Fibroblast of lung (primary cell): ENCODE measurements around the gene PDE8B. TPM values are rescaled to one million over a fixed set of nuclear protein-coding genes. Genes with fewer than 3 reads are reported as not detected.

ENCODE experiments used
- DNase-seq, 2 donors: peaks; one replicate each; pipeline versions ENCODE4 v3.0.0 to v3.0.0-alpha.2; 2010; ENCODE audit warnings: low read depth in 2 of 2
- H2AFZ ChIP-seq: 2 replicates; pipeline ENCODE4 v1.5.1; 2012; ENCODE audit warnings: low read length, control low read depth, inconsistent platforms
- H3K27ac ChIP-seq: 2 replicates; pipeline ENCODE4 v1.5.1; 2011; ENCODE audit warnings: low read length, control low read depth; ENCODE audit not compliant: insufficient read depth
- H3K27me3 ChIP-seq: 2 replicates; pipeline ENCODE4 v1.5.1; 2011; ENCODE audit warnings: mild to moderate bottlenecking, low read length; ENCODE audit not compliant: control insufficient read depth, insufficient read depth
- H3K36me3 ChIP-seq: 2 replicates; pipeline ENCODE4 v1.5.1; 2011; ENCODE audit warnings: low read length; ENCODE audit not compliant: control insufficient read depth, insufficient read depth
- H3K4me1 ChIP-seq: 2 replicates; pipeline ENCODE4 v1.5.1; 2011; ENCODE audit warnings: low read length; ENCODE audit not compliant: control insufficient read depth, insufficient read depth; ENCODE audit errors: extremely low read depth
- H3K4me2 ChIP-seq: 2 replicates; pipeline ENCODE4 v1.5.1; 2011; ENCODE audit warnings: low read length, control low read depth; ENCODE audit not compliant: insufficient read depth; ENCODE audit errors: extremely low read depth
- H3K4me3 ChIP-seq, 4 experiments: fragments of 200-600 bp in 1 of 4; sonication (generic) in 1 of 4; replicated peaks in 1 of 4; 2 replicates each; pipeline ENCODE4 v1.5.1; 2011 to 2016; ENCODE audit warnings: low read length in 4 of 4, low read depth in 3 of 4, mild to moderate bottlenecking in 3 of 4, control low read depth in 2 of 4, inconsistent platforms in 1 of 4, mixed read lengths in 1 of 4; ENCODE audit not compliant: insufficient read depth in 1 of 4; ENCODE audit errors: control extremely low read depth in 1 of 4
- H3K79me2 ChIP-seq: 2 replicates; pipeline ENCODE4 v1.5.1; 2012; ENCODE audit warnings: mild to moderate bottlenecking, low read length, inconsistent platforms; ENCODE audit not compliant: control insufficient read depth, insufficient read depth
- H3K9ac ChIP-seq: 2 replicates; pipeline ENCODE4 v1.5.1; 2011; ENCODE audit warnings: mild to moderate bottlenecking, low read length, control low read depth; ENCODE audit not compliant: insufficient read depth
- H3K9me3 ChIP-seq: 2 replicates; pipeline ENCODE4 v1.5.1; 2012; ENCODE audit warnings: low read depth, low read length; ENCODE audit not compliant: control insufficient read depth, insufficient read depth
- H4K20me1 ChIP-seq: 2 replicates; pipeline ENCODE4 v1.5.1; 2011; ENCODE audit warnings: low read length; ENCODE audit not compliant: control insufficient read depth, insufficient read depth; ENCODE audit errors: extremely low read depth
- EZH2 ChIP-seq: IDR thresholded peaks from 2 replicates; pipeline ENCODE4 v1.5.1; 2012; ENCODE audit warnings: low read length, control low read depth, mild to moderate bottlenecking; ENCODE audit errors: missing control alignments
- polyA plus RNA-seq, 2 donors: library from polyadenylated mRNA; depleted of rRNA in 1 of 2; stranded (reverse) in 1 of 2; unstranded in 1 of 2; fragments of >200 nt; gene quantifications; 2 replicates each; pipeline ENCODE4 v1.2.1, GENCODE V29; 2011 to 2012; ENCODE audit warnings: missing spikeins in 1 of 2
- total RNA-seq: library from RNA; depleted of rRNA; stranded (reverse); fragments of >200 nt; gene quantifications from 2 replicates; pipeline ENCODE4 v1.2.1, GENCODE V29; 2014
- TF ChIP-seq, protein P1 (sequence below), 2 donors: IDR thresholded peaks in 1 of 2; conservative IDR thresholded peaks in 1 of 2; 1 replicate in 1 of 2; 2 replicates in 1 of 2; pipeline ENCODE4 v1.5.1; 2011 to 2012; ENCODE audit warnings: low read length in 2 of 2, control low read depth in 1 of 2, inconsistent platforms in 1 of 2, low read depth in 1 of 2, mild to moderate bottlenecking in 1 of 2

The PDE8B gene
- total and polyA plus RNA-seq, 2 donors (not counting 1 experiment from before 2014, with no cell fraction given): 0.17 to 0.18 TPM

DNA sequence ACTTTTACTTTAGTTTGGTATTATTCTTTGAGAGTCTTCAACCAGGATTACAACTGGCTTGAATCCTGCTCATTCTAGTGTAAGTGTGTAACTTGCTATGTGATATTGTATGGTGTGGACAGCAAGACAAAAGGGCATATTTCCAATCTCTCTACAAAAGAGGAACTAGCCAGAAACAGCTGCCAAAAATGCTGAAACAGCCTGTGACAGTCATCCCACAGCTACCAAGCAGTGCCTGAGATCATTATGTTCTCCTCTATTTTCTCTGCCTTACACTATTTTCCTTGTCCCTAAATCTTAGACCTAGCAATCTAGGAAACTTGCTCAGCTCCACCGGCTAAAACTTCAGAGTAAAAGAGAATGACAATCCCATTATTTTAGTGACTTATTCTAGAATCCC lies 238.8 kb downstream of the PDE8B start:
- H3K79me2 ChIP-seq: no peaks in the 10 kb centered on the region
- H4K20me1 ChIP-seq: no peaks in the 10 kb centered on the region
- TF ChIP-seq, protein P1, sequence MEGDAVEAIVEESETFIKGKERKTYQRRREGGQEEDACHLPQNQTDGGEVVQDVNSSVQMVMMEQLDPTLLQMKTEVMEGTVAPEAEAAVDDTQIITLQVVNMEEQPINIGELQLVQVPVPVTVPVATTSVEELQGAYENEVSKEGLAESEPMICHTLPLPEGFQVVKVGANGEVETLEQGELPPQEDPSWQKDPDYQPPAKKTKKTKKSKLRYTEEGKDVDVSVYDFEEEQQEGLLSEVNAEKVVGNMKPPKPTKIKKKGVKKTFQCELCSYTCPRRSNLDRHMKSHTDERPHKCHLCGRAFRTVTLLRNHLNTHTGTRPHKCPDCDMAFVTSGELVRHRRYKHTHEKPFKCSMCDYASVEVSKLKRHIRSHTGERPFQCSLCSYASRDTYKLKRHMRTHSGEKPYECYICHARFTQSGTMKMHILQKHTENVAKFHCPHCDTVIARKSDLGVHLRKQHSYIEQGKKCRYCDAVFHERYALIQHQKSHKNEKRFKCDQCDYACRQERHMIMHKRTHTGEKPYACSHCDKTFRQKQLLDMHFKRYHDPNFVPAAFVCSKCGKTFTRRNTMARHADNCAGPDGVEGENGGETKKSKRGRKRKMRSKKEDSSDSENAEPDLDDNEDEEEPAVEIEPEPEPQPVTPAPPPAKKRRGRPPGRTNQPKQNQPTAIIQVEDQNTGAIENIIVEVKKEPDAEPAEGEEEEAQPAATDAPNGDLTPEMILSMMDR (conservative IDR thresholded peaks at IDR 0.05 in 1 of 2, IDR thresholded peaks at IDR 0.05 in 1 of 2; ENCODE audit: low read depth in 1 of 2, low read length in 2 of 2): no peak
- no peak for TF ChIP-seq EZH2
- H3K4me3 ChIP-seq: no peak overlapping the region
- no peak overlapping the region for H3K9ac ChIP-seq
- H3K4me1 ChIP-seq: no peaks in the 10 kb centered on the region
- H3K36me3 ChIP-seq: no peaks in the 10 kb centered on the region
- no peak for DNase-seq
- H3K27ac ChIP-seq: no peak overlapping the region
- H3K9me3 ChIP-seq: no peaks in the 10 kb centered on the region
- no peaks in the 10 kb centered on the region for H3K27me3 ChIP-seq
- H3K4me2 ChIP-seq: no peak overlapping the region
- no peak overlapping the region for H2AFZ ChIP-seq

DNA sequence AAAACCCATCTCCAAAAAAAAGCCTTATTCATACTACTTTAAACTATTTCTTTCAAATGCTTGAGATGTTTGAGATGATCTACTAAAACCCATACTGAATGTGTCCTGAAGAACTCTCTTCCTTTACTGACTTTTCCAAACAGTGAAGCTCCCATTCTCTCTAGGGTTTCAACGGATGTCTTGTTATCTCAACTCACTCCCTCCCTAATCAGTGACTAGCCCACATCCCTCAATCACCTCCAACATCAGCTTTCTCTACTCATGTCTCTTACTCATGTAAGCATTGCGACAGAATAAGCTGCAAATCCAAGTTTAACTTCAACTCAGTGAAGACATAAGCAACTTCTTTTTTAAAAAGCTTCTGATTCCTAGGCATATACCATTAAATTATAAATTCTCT lies 239.5 kb downstream of the PDE8B start:
- Histone ChIP-seq H3K36me3 (no peaks in the 10 kb centered on the region), H3K27me3 (no peaks in the 10 kb centered on the region), H3K4me1 (no peaks in the 10 kb centered on the region), H3K4me3 (no peak overlapping the region), H3K4me2 (no peak overlapping the region), H4K20me1 (no peaks in the 10 kb centered on the region), H3K27ac (no peak overlapping the region), H2AFZ (no peak overlapping the region), H3K9me3 (no peaks in the 10 kb centered on the region), H3K79me2 (no peaks in the 10 kb centered on the region), H3K9ac (no peak overlapping the region)
- peak in 1 of 2 donors; percentile 45 for DNase-seq
- no peak for TF ChIP-seq EZH2
- TF ChIP-seq, protein P1 (conservative IDR thresholded peaks at IDR 0.05 in 1 of 2, IDR thresholded peaks at IDR 0.05 in 1 of 2; ENCODE audit: low read depth in 1 of 2, low read length in 2 of 2): no peak

DNA sequence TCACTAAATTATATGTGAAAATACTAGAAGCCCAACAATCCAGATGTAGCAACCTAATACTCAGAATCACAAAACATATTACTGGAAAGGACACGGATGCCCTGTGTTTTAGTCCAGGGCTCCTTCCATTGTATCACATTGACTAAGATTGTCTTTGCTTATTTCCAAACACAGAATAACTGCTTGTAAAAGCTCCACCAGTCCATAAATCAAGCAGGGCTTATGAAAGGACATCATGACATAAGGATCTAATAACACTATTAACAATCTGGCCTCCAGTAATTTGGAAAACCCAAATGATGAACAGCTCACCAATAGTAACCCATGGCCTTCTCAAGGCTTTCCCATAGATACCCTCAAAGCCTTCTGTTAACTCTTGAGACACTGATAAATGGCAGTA lies 241.9 kb downstream of the PDE8B start:
- TF ChIP-seq, protein P1 (conservative IDR thresholded peaks at IDR 0.05 in 1 of 2, IDR thresholded peaks at IDR 0.05 in 1 of 2; ENCODE audit: low read depth in 1 of 2, low read length in 2 of 2): no peak
- TF ChIP-seq EZH2: no peak
- no peaks in the 10 kb centered on the region for H3K4me1 ChIP-seq
- no peaks in the 10 kb centered on the region for H4K20me1 ChIP-seq
- no peak overlapping the region for H3K4me3 ChIP-seq
- H3K36me3 ChIP-seq: no peaks in the 10 kb centered on the region
- no peaks in the 10 kb centered on the region for H3K79me2 ChIP-seq
- DNase-seq: peak in 1 of 2 donors; percentile 41
- no peak overlapping the region for H3K9ac ChIP-seq
- H3K4me2 ChIP-seq: no peak overlapping the region
- no peak overlapping the region for H3K27ac ChIP-seq
- H3K9me3 ChIP-seq: no peaks in the 10 kb centered on the region
- H3K27me3 ChIP-seq: no peaks in the 10 kb centered on the region
- no peak overlapping the region for H2AFZ ChIP-seq
